ENCODE data around the gene SCFD2.

SCFD2 gene

DNA sequence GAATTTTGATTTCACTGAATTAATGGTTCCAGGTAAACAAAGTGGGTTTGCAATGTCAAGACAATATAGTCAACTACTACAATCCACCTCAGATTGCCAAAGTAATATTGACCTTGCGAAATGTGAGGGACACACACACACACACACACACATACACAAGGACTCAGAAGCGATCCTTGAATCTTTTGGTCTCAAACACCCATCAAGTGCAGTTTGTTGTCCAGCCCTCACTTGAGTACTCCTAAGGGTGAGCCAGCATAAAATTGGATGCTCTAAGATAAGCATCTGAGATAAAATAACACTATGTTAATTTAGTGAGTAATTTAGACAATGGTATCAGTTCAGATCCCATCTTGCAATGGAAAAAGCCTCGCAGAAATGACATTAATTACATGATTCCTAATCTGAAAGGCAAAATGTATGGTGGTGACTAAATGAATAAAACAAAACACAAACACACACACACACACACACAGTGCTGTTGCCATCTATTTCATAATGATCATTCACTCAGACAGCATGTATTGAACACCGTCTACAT, 401.2 kb downstream of the SCFD2 start:
- no peaks in the 10 kb centered on the region for H3K27me3 ChIP-seq (replicated peaks in 2 of 5; ENCODE audit: control insufficient read depth in 4 of 5, insufficient read depth in 5 of 5, low read length in 4 of 5)
- no peak for DNase-seq
- peaks cover 0 to 3% (median 0%) of the 10 kb centered on the region in 4 experiments for H3K36me3 ChIP-seq (ENCODE audit: control insufficient read depth in 4 of 4, insufficient read depth in 4 of 4, low read length in 3 of 4)
- WGBS (ENCODE audit: insufficient coverage) = 100% methylated on average over 1 of the region's 4 CpGs
- no peak overlapping the region for H3K4me3 ChIP-seq (ENCODE audit: control insufficient read depth in 1 of 7, extremely low read depth in 1 of 7, insufficient read depth in 4 of 7, low read depth in 2 of 7, low read length in 6 of 7)
- H3K9me3 ChIP-seq (ENCODE audit: control extremely low read depth in 1 of 5, control insufficient read depth in 4 of 5, insufficient read depth in 2 of 5, low read depth in 1 of 5, low read length in 4 of 5) = peaks cover 0 to 4% (median 0%) of the 10 kb centered on the region in 5 experiments
- H3K4me1 ChIP-seq (ENCODE audit: control extremely low read depth in 1 of 4, control insufficient read depth in 4 of 4, insufficient read depth in 4 of 4, low read length in 3 of 4) = no peaks in the 10 kb centered on the region
- CTCF ChIA-PET = no interaction called here
- POLR2A ChIA-PET = no interaction called here
- no peak overlapping the region for H3K27ac ChIP-seq (ENCODE audit: insufficient read depth in 1 of 2, low read depth in 1 of 2, low read length in 2 of 2, poor library complexity in 1 of 2, severe bottlenecking in 2 of 2)

GRCh38 chr4:52964011-52964410, 401.9 kb downstream of the SCFD2 start:
- Histone ChIP-seq H3K27ac (ENCODE audit: insufficient read depth in 1 of 2, low read depth in 1 of 2, low read length in 2 of 2, poor library complexity in 1 of 2, severe bottlenecking in 2 of 2) (no peak overlapping the region), H3K36me3 (ENCODE audit: control insufficient read depth in 4 of 4, insufficient read depth in 4 of 4, low read length in 3 of 4) (no peaks in the 10 kb centered on the region), H3K4me1 (ENCODE audit: control extremely low read depth in 1 of 4, control insufficient read depth in 4 of 4, insufficient read depth in 4 of 4, low read length in 3 of 4) (no peaks in the 10 kb centered on the region), H3K27me3 (replicated peaks in 2 of 5; ENCODE audit: control insufficient read depth in 4 of 5, insufficient read depth in 5 of 5, low read length in 4 of 5) (no peaks in the 10 kb centered on the region), H3K4me3 (ENCODE audit: control insufficient read depth in 1 of 7, extremely low read depth in 1 of 7, insufficient read depth in 4 of 7, low read depth in 2 of 7, low read length in 6 of 7) (no peak overlapping the region), H3K9me3 (ENCODE audit: control extremely low read depth in 1 of 5, control insufficient read depth in 4 of 5, insufficient read depth in 2 of 5, low read depth in 1 of 5, low read length in 4 of 5) (peaks cover 0 to 2% (median 0%) of the 10 kb centered on the region in 5 experiments)
- POLR2A ChIA-PET = no interaction called here
- CTCF ChIA-PET = no interaction called here
- DNase-seq = no peak

- CTCF ChIA-PET = no interaction called here
- no peaks in the 10 kb centered on the region for H3K4me1 ChIP-seq (ENCODE audit: control extremely low read depth in 1 of 4, control insufficient read depth in 4 of 4, insufficient read depth in 4 of 4, low read length in 3 of 4)
- DNase-seq = no peak
- H3K4me3 ChIP-seq (ENCODE audit: control insufficient read depth in 1 of 7, extremely low read depth in 1 of 7, insufficient read depth in 4 of 7, low read depth in 2 of 7, low read length in 6 of 7) = no peak overlapping the region
- H3K36me3 ChIP-seq (ENCODE audit: control insufficient read depth in 4 of 4, insufficient read depth in 4 of 4, low read length in 3 of 4) = no peaks in the 10 kb centered on the region
- 100% methylated on average over 2 of the region's 3 CpGs for WGBS (ENCODE audit: insufficient coverage)
- no peak overlapping the region for H3K27ac ChIP-seq (ENCODE audit: insufficient read depth in 1 of 2, low read depth in 1 of 2, low read length in 2 of 2, poor library complexity in 1 of 2, severe bottlenecking in 2 of 2)
- H3K27me3 ChIP-seq (replicated peaks in 2 of 5; ENCODE audit: control insufficient read depth in 4 of 5, insufficient read depth in 5 of 5, low read length in 4 of 5) = no peaks in the 10 kb centered on the region
- peaks cover 0 to 2% (median 0%) of the 10 kb centered on the region in 5 experiments for H3K9me3 ChIP-seq (ENCODE audit: control extremely low read depth in 1 of 5, control insufficient read depth in 4 of 5, insufficient read depth in 2 of 5, low read depth in 1 of 5, low read length in 4 of 5)
- POLR2A ChIA-PET = no interaction called here
Measured at GRCh38 chr4:52962721-52963120, 403.1 kb downstream of the SCFD2 start.

GRCh38 chr4:52961666-52962412, 404.0 kb downstream of the SCFD2 start:
- Histone ChIP-seq H3K9me3 (ENCODE audit: control extremely low read depth in 1 of 5, control insufficient read depth in 4 of 5, insufficient read depth in 2 of 5, low read depth in 1 of 5, low read length in 4 of 5) (peaks cover 0 to 2% (median 0%) of the 10 kb centered on the region in 5 experiments), H3K4me1 (ENCODE audit: control extremely low read depth in 1 of 4, control insufficient read depth in 4 of 4, insufficient read depth in 4 of 4, low read length in 3 of 4) (no peaks in the 10 kb centered on the region), H3K27ac (ENCODE audit: insufficient read depth in 1 of 2, low read depth in 1 of 2, low read length in 2 of 2, poor library complexity in 1 of 2, severe bottlenecking in 2 of 2) (no peak overlapping the region), H3K36me3 (ENCODE audit: control insufficient read depth in 4 of 4, insufficient read depth in 4 of 4, low read length in 3 of 4) (no peaks in the 10 kb centered on the region), H3K4me3 (ENCODE audit: control insufficient read depth in 1 of 7, extremely low read depth in 1 of 7, insufficient read depth in 4 of 7, low read depth in 2 of 7, low read length in 6 of 7) (no peak overlapping the region), H3K27me3 (replicated peaks in 2 of 5; ENCODE audit: control insufficient read depth in 4 of 5, insufficient read depth in 5 of 5, low read length in 4 of 5) (no peaks in the 10 kb centered on the region)
- POLR2A ChIA-PET = no interaction called here
- CTCF ChIA-PET = no interaction called here
- DNase-seq = no peak
- 100% methylated on average over 3 of the region's 3 CpGs for WGBS (ENCODE audit: insufficient coverage)

DNA sequence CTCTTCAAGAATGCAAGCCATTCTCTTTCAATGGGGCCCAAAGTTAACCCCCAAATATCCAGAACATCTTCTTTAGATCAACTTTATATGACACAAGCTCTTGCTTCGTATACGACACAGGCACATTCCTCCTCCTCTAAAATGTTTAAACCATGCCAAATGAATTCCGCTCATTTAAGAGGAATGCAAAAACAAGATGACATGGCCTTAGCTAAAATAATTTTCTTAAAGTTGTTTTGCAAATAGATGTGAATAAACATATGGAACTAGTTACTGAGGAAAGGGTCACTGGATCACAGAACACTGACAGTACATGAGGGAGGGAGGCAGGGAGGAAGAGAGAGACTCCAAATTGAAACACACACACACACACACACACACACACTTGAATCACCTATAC, 406.3 kb downstream of the SCFD2 start:
- H3K4me1 ChIP-seq (ENCODE audit: control extremely low read depth in 1 of 4, control insufficient read depth in 4 of 4, insufficient read depth in 4 of 4, low read length in 3 of 4) = no peaks in the 10 kb centered on the region
- ChIA-PET CTCF (interaction anchor here (2.5 kb wide), 1 partner anchor 23 kb away, joined by 6 read pairs; no protein-coding TSS in a partner anchor), POLR2A (no interaction called here)
- no peak overlapping the region for H3K27ac ChIP-seq (ENCODE audit: insufficient read depth in 1 of 2, low read depth in 1 of 2, low read length in 2 of 2, poor library complexity in 1 of 2, severe bottlenecking in 2 of 2)
- DNase-seq = no peak
- peaks cover 0 to 2% (median 0%) of the 10 kb centered on the region in 5 experiments for H3K9me3 ChIP-seq (ENCODE audit: control extremely low read depth in 1 of 5, control insufficient read depth in 4 of 5, insufficient read depth in 2 of 5, low read depth in 1 of 5, low read length in 4 of 5)
- H3K4me3 ChIP-seq (ENCODE audit: control insufficient read depth in 1 of 7, extremely low read depth in 1 of 7, insufficient read depth in 4 of 7, low read depth in 2 of 7, low read length in 6 of 7) = no peak overlapping the region
- 100% methylated on average over 1 of the region's 3 CpGs for WGBS (ENCODE audit: insufficient coverage)
- no peaks in the 10 kb centered on the region for H3K27me3 ChIP-seq (replicated peaks in 2 of 5; ENCODE audit: control insufficient read depth in 4 of 5, insufficient read depth in 5 of 5, low read length in 4 of 5)
- H3K36me3 ChIP-seq (ENCODE audit: control insufficient read depth in 4 of 4, insufficient read depth in 4 of 4, low read length in 3 of 4) = no peaks in the 10 kb centered on the region

DNA sequence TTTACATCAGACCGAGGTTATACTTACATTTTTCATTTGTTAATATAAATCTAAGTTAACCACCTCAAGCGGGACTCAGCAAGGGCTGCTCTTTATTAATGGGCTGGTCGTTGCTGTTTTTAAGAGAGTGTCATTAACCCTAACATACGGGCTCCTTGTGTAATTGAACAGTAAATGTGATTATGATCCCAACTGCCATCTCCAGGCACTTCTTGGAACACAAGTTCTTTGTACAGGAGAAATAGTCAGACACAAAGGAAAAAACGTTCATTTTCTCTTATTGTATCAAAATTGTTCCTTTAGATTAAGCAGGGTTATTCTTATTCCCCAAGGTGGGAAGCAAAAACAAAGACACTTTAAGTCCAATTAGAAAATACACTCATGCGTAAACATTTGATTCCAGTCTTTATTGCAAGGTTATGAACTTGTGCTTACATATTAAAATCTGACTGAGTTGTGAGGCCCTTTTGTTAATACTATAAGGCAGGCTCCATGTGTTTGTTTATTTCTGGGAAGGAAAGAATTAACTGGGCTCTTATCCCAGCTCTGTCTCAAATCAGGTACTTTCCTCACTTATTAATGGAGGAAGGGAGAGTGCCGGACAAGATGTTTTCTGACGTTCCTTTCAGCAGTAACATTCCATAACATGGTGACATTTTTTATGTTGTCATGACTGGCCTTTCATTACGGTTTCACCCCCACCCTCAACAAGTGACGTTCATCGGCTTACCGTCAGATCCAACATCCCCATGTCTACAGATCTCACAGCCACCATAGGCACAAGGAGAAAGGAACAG, 407.8 kb downstream of the SCFD2 start:
- H3K9me3 ChIP-seq (ENCODE audit: control extremely low read depth in 1 of 5, control insufficient read depth in 4 of 5, insufficient read depth in 2 of 5, low read depth in 1 of 5, low read length in 4 of 5) = peaks cover 0 to 2% (median 0%) of the 10 kb centered on the region in 5 experiments
- DNase-seq = no peak
- no peaks in the 10 kb centered on the region for H3K4me1 ChIP-seq (ENCODE audit: control extremely low read depth in 1 of 4, control insufficient read depth in 4 of 4, insufficient read depth in 4 of 4, low read length in 3 of 4)
- no peak overlapping the region for H3K27ac ChIP-seq (ENCODE audit: insufficient read depth in 1 of 2, low read depth in 1 of 2, low read length in 2 of 2, poor library complexity in 1 of 2, severe bottlenecking in 2 of 2)
- H3K36me3 ChIP-seq (ENCODE audit: control insufficient read depth in 4 of 4, insufficient read depth in 4 of 4, low read length in 3 of 4) = no peaks in the 10 kb centered on the region
- no peak overlapping the region for H3K4me3 ChIP-seq (ENCODE audit: control insufficient read depth in 1 of 7, extremely low read depth in 1 of 7, insufficient read depth in 4 of 7, low read depth in 2 of 7, low read length in 6 of 7)
- POLR2A ChIA-PET = no interaction called here
- 93% methylated on average over 5 of the region's 12 CpGs for WGBS (ENCODE audit: insufficient coverage)
- no peaks in the 10 kb centered on the region for H3K27me3 ChIP-seq (replicated peaks in 2 of 5; ENCODE audit: control insufficient read depth in 4 of 5, insufficient read depth in 5 of 5, low read length in 4 of 5)
- CTCF ChIA-PET = interaction anchor here (0.5 kb wide), 1 partner anchor 10 kb away, joined by 3 read pairs; no protein-coding TSS in a partner anchor

- Histone ChIP-seq H3K36me3 (ENCODE audit: control insufficient read depth in 4 of 4, insufficient read depth in 4 of 4, low read length in 3 of 4) (no peaks in the 10 kb centered on the region), H3K27me3 (replicated peaks in 2 of 5; ENCODE audit: control insufficient read depth in 4 of 5, insufficient read depth in 5 of 5, low read length in 4 of 5) (no peaks in the 10 kb centered on the region), H3K9me3 (ENCODE audit: control extremely low read depth in 1 of 5, control insufficient read depth in 4 of 5, insufficient read depth in 2 of 5, low read depth in 1 of 5, low read length in 4 of 5) (peaks cover 0 to 2% (median 0%) of the 10 kb centered on the region in 5 experiments), H3K4me1 (ENCODE audit: control extremely low read depth in 1 of 4, control insufficient read depth in 4 of 4, insufficient read depth in 4 of 4, low read length in 3 of 4) (no peaks in the 10 kb centered on the region), H3K4me3 (ENCODE audit: control insufficient read depth in 1 of 7, extremely low read depth in 1 of 7, insufficient read depth in 4 of 7, low read depth in 2 of 7, low read length in 6 of 7) (no peak overlapping the region), H3K27ac (ENCODE audit: insufficient read depth in 1 of 2, low read depth in 1 of 2, low read length in 2 of 2, poor library complexity in 1 of 2, severe bottlenecking in 2 of 2) (no peak overlapping the region)
- no peak for DNase-seq
- 98% methylated on average over 8 of the region's 9 CpGs for WGBS (ENCODE audit: insufficient coverage)
- CTCF ChIA-PET = no interaction called here
- POLR2A ChIA-PET = no interaction called here
Measured at GRCh38 chr4:52957220-52957686, 408.6 kb downstream of the SCFD2 start.

Measured in common myeloid progenitor, CD34-positive (primary cell).